H9 (cell line): ENCODE measurements around the gene CATSPER1. TPM values are rescaled to one million over a fixed set of nuclear protein-coding genes. Genes with fewer than 3 reads are reported as not detected.

ENCODE experiments used
- DNase-seq: peaks from one replicate; pipeline ENCODE4 v3.0.0-alpha.2; 2017
- H2AFZ ChIP-seq: one replicate; pipeline ENCODE4 v1.6.1; 2013; ENCODE audit warnings: mild to moderate bottlenecking, low read length, control low read depth, moderate library complexity
- H2AK5ac ChIP-seq: 2 replicates; pipeline ENCODE4 v1.6.1; 2013; ENCODE audit warnings: low read length, control low read depth, mixed read lengths; ENCODE audit not compliant: insufficient read length
- H2BK120ac ChIP-seq: one replicate; pipeline ENCODE4 v1.6.1; 2013; ENCODE audit warnings: low read depth, mild to moderate bottlenecking, low read length, control low read depth, inconsistent platforms; ENCODE audit not compliant: poor library complexity, severe bottlenecking
- H2BK12ac ChIP-seq: 2 replicates; pipeline ENCODE4 v1.6.1; 2013; ENCODE audit warnings: low read length, control low read depth, mixed read lengths, low read depth; ENCODE audit not compliant: insufficient read length
- H2BK15ac ChIP-seq: 2 replicates; pipeline ENCODE4 v1.6.1; 2013; ENCODE audit warnings: low read depth, low read length, control low read depth
- H2BK20ac ChIP-seq: one replicate; pipeline ENCODE4 v1.6.1; 2013; ENCODE audit warnings: low read depth, mild to moderate bottlenecking, low read length, control low read depth, inconsistent platforms; ENCODE audit not compliant: poor library complexity, severe bottlenecking
- H2BK5ac ChIP-seq: 2 replicates; pipeline ENCODE4 v1.6.1; 2013; ENCODE audit warnings: low read length, control low read depth, mixed read lengths; ENCODE audit not compliant: insufficient read length
- H3K14ac ChIP-seq: 2 replicates; pipeline ENCODE4 v1.6.1; 2013; ENCODE audit warnings: low read length, control low read depth; ENCODE audit not compliant: insufficient read depth
- H3K18ac ChIP-seq: 2 replicates; pipeline ENCODE4 v1.6.1; 2013; ENCODE audit warnings: low read depth, mild to moderate bottlenecking, mixed read lengths, low read length, control low read depth; ENCODE audit not compliant: insufficient read length
- H3K23ac ChIP-seq: 2 replicates; pipeline ENCODE4 v1.6.1; 2013; ENCODE audit warnings: low read length, control low read depth, mixed read lengths, low read depth; ENCODE audit not compliant: insufficient read length
- H3K23me2 ChIP-seq: 2 replicates; pipeline ENCODE4 v1.6.1; 2013; ENCODE audit warnings: low read depth, mild to moderate bottlenecking, mixed read lengths, low read length, control low read depth; ENCODE audit not compliant: insufficient read length, poor library complexity, severe bottlenecking
- H3K27ac ChIP-seq: 2 replicates; pipeline ENCODE4 v1.5.1; 2013; ENCODE audit warnings: low read length, control low read depth, mixed read lengths, low read depth; ENCODE audit not compliant: insufficient read length
- H3K27me3 ChIP-seq: 2 replicates; pipeline ENCODE4 v1.6.1; 2013; ENCODE audit warnings: low read length, control low read depth, inconsistent platforms; ENCODE audit not compliant: insufficient read depth
- H3K4ac ChIP-seq: 2 replicates; pipeline ENCODE4 v1.6.1; 2013; ENCODE audit warnings: low read depth, mild to moderate bottlenecking, control low read depth, inconsistent platforms, low read length, moderate library complexity
- H3K4me1 ChIP-seq: 2 replicates; pipeline ENCODE4 v1.6.1; 2013; ENCODE audit warnings: low read length, control low read depth, inconsistent platforms; ENCODE audit not compliant: insufficient read depth
- H3K4me2 ChIP-seq: 2 replicates; pipeline ENCODE4 v1.6.1; 2013; ENCODE audit warnings: low read length, control low read depth, mixed read lengths; ENCODE audit not compliant: insufficient read length, insufficient read depth
- H3K56ac ChIP-seq: 2 replicates; pipeline ENCODE4 v1.6.1; 2013; ENCODE audit warnings: low read depth, mild to moderate bottlenecking, mixed read lengths, low read length, control low read depth; ENCODE audit not compliant: insufficient read length
- H3K79me1 ChIP-seq: 2 replicates; pipeline ENCODE4 v1.6.1; 2013; ENCODE audit warnings: low read depth, mild to moderate bottlenecking, moderate library complexity, low read length, control low read depth, inconsistent platforms; ENCODE audit not compliant: insufficient read depth, poor library complexity, severe bottlenecking
- H3K79me2 ChIP-seq: 2 replicates; pipeline ENCODE4 v1.6.1; 2013; ENCODE audit warnings: low read length, control low read depth, inconsistent platforms; ENCODE audit not compliant: insufficient read depth
- H3K9ac ChIP-seq: 2 replicates; pipeline ENCODE4 v1.6.1; 2013; ENCODE audit warnings: low read length, control low read depth, mixed read lengths; ENCODE audit not compliant: insufficient read length; ENCODE audit errors: extremely low read depth
- H3K9me3 ChIP-seq: one replicate; pipeline ENCODE4 v1.6.1; 2013; ENCODE audit warnings: low read depth, low read length, inconsistent platforms; ENCODE audit not compliant: control insufficient read depth
- H3T11ph ChIP-seq: one replicate; pipeline ENCODE4 v1.6.1; 2013; ENCODE audit warnings: mild to moderate bottlenecking, low read length, control low read depth, inconsistent platforms
- H4K20me1 ChIP-seq: one replicate; pipeline ENCODE4 v1.6.1; 2013; ENCODE audit not compliant: control insufficient read depth, insufficient read length, insufficient read depth
- H4K5ac ChIP-seq: 2 replicates; pipeline ENCODE4 v1.6.1; 2013; ENCODE audit warnings: low read depth, mild to moderate bottlenecking, mixed read lengths, low read length, control low read depth; ENCODE audit not compliant: insufficient read length
- H4K8ac ChIP-seq: replicated peaks from 2 replicates; pipeline ENCODE4 v1.6.1; 2013; ENCODE audit warnings: low read length, control low read depth, mixed read lengths, low read depth; ENCODE audit not compliant: insufficient read length
- H4K91ac ChIP-seq: 2 replicates; pipeline ENCODE4 v1.6.1; 2013; ENCODE audit warnings: low read depth, mild to moderate bottlenecking, moderate library complexity, mixed read lengths, low read length, control low read depth; ENCODE audit not compliant: insufficient read length
- H3K27ac Mint-ChIP-seq, 3 experiments: 2 replicates in 2 of 3; 3 replicates in 1 of 3; pipeline ENCODE4 v1.8.0; 2020 to 2021; ENCODE audit warnings: mixed read lengths in 3 of 3, mild to moderate bottlenecking in 1 of 3, moderate library complexity in 1 of 3
- H3K27me3 Mint-ChIP-seq: 2 replicates; pipeline ENCODE4 v1.8.0; 2021; ENCODE audit warnings: low read depth, mild to moderate bottlenecking, moderate library complexity, mixed read lengths
- H3K36me3 Mint-ChIP-seq, 3 experiments: 2 replicates in 2 of 3; 3 replicates in 1 of 3; pipeline ENCODE4 v1.8.0; 2020 to 2021; ENCODE audit warnings: low read depth in 3 of 3, mixed read lengths in 3 of 3; ENCODE audit not compliant: insufficient read depth in 1 of 3
- H3K4me1 Mint-ChIP-seq, 2 experiments: 2 replicates each; pipeline ENCODE4 v1.8.0; 2020; ENCODE audit warnings: mixed read lengths in 2 of 2
- H3K4me3 Mint-ChIP-seq, 2 experiments: 2 replicates in 1 of 2; 3 replicates in 1 of 2; pipeline ENCODE4 v1.8.0; 2020 to 2021; ENCODE audit warnings: mild to moderate bottlenecking in 2 of 2, mixed read lengths in 2 of 2, moderate library complexity in 1 of 2
- H3K9me3 Mint-ChIP-seq, 2 experiments: 2 replicates in 1 of 2; 3 replicates in 1 of 2; pipeline ENCODE4 v1.8.0; 2020; ENCODE audit warnings: mild to moderate bottlenecking in 2 of 2, mixed read lengths in 2 of 2, moderate library complexity in 1 of 2
- CTCF ChIP-seq: fragments of 200-600 bp; sonication (generic); conservative IDR thresholded peaks from 3 replicates; pipeline ENCODE4 v1.8.0; 2021; ENCODE audit warnings: antibody characterized with exemption, mild to moderate bottlenecking
- WGBS: extraction: QIAGEN DNeasy Blood & Tissue Kit; methylation state at CpG from one replicate; pipeline ENCODE4 v1.1.7; 2013; ENCODE audit warnings: missing lambda C conversion rate, low lambda C conversion rate, mixed read lengths; ENCODE audit not compliant: insufficient read length; ENCODE audit errors: extremely low coverage; 5-methylcytosine and 5-hydroxymethylcytosine counted together
- total RNA-seq: library from RNA; stranded (reverse); gene quantifications from 2 replicates; pipeline ENCODE4 v1.2.1, GENCODE V29; 2021

The CATSPER1 gene
- total RNA-seq, 1 experiment from 2014 or later, result not detected

- H3K4me3 Mint-ChIP-seq, result no peak overlapping the region
- H2BK15ac ChIP-seq, result no peak overlapping the region
- H3K9me3 Mint-ChIP-seq, result no peaks in the 10 kb centered on the region
- no peak overlapping the region for H2BK12ac ChIP-seq
- H2BK5ac ChIP-seq, result no peak overlapping the region
- no peak overlapping the region for H2AFZ ChIP-seq
- no peak overlapping the region for H3K4ac ChIP-seq
- no peak overlapping the region for H3K18ac ChIP-seq
- H3K27ac Mint-ChIP-seq, result no peak overlapping the region; a peak in 1 of 7 replicates
- H3K36me3 Mint-ChIP-seq, result peaks cover 5 to 28% (median 22%) of the 10 kb centered on the region in 3 experiments; a peak in 5 of 7 replicates
- H3K27ac ChIP-seq, result no peak overlapping the region
- no peak overlapping the region for H3K23ac ChIP-seq
- H2AK5ac ChIP-seq, result no peak overlapping the region
- H3K14ac ChIP-seq, result no peak overlapping the region
- no peak overlapping the region for H3T11ph ChIP-seq
- H4K91ac ChIP-seq, result no peak overlapping the region
- H3K9me3 ChIP-seq, result no peaks in the 10 kb centered on the region
- no peaks in the 10 kb centered on the region for H3K4me1 ChIP-seq
- no peak overlapping the region for H2BK20ac ChIP-seq
- H3K27me3 ChIP-seq, result peaks cover 4% of the 10 kb centered on the region; the same call in 1 of the 2 replicates
- H3K4me2 ChIP-seq, result no peak overlapping the region
- no peak overlapping the region for H3K56ac ChIP-seq
- H4K5ac ChIP-seq, result no peak overlapping the region
- DNase-seq, result no peak
- H3K79me1 ChIP-seq, result no peaks in the 10 kb centered on the region
- no peak overlapping the region for H3K9ac ChIP-seq
- H3K4me1 Mint-ChIP-seq, result peaks cover 21 to 34% of the 10 kb centered on the region in 2 experiments
- no CpG with 5 or more reads among the region's 2 CpGs for WGBS
- no peak overlapping the region for H2BK120ac ChIP-seq
- H3K27me3 Mint-ChIP-seq, result no peaks in the 10 kb centered on the region; the same call in 1 of the 2 replicates
- H3K23me2 ChIP-seq, result peaks cover 6% of the 10 kb centered on the region
- H4K20me1 ChIP-seq, result no peaks in the 10 kb centered on the region
- H4K8ac ChIP-seq, result no peak overlapping the region
- no peak for TF ChIP-seq CTCF
- H3K79me2 ChIP-seq, result peaks cover 3% of the 10 kb centered on the region; the same call in 1 of the 2 replicates
These were observed 18.2 kb downstream of the CATSPER1 start for GRCh38 chr11:66008095-66008467.
